Islet of Langerhans (tissue), 1 donor: ENCODE results near the gene CCDC177.
"Not testable (repeated sequence)": the region's sequence is repeated elsewhere in the genome, so short reads cannot be mapped to it uniquely, and the experiment has no call there.

ENCODE experiments used
- FAIRE-seq: peaks from one replicate; lab custom pipeline; 2011; peaks lifted over from hg19 to GRCh38; lab: Jason Lieb, UNC

Gene CCDC177

GRCh38 chr14:69599431-69599830 lies 24.8 kb upstream of the CCDC177 start:
- not testable (repeated sequence) for FAIRE-seq

DNA sequence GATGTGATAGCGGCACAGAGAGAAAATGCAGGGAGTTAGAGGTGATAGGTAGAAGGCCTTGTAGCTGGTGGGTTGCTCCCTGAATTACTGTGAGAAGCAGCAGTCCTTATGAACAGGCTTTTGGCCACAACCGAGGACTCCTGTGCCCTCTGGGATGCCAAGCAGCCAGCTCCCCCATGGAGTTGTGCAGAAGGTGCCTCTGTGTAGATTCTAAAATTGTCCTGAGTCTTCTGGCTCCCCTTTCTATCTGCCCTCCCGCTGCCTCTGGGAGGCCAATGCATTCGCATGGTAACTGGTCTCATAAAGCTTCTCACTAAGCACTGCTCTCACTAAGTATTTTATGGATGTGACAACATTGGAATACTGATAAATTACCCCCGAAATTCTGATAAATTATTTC lies 20.7 kb upstream of the CCDC177 start:
- FAIRE-seq, result no peak

DNA sequence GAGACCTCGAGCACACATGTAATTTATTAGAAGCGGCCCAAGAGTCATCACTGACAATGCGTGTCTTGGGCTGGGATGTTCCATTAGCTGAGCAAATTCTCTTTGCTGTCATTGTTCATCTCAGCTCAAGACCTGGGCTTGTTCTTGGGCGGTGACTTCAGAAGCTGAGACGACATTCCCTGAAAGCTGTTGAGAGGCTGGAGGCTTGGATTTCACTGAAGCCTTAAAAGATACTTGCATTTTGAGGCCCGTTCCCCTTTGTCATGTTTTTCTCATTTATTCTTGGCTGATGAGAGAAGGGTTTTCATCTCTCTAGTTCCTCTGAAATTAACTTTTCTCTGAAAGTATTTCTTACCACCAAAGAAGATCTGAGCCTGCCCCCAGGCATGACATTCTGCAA lies 20.2 kb upstream of the CCDC177 start:
- FAIRE-seq, result no peak

- no peak for FAIRE-seq
These were observed 18.5 kb upstream of the CCDC177 start for GRCh38 chr14:69593018-69593677.

DNA sequence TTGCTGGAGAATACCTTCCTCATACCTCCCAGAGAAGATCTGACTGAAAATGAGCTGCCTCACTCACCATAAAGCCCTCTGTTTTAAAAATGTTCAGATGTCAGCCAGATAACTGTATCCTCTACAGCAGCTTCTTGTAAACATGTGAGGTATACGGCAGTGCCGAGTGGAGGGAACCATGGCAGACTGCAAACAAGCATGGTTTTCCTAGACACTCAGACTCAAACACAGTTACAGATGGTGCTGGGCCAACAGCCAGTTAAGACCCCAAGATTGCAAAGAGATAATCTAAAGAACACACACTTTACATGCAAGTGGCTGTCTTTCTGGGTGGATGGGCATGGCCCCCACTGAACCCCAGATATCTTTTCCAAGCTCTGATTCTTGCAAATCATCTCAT lies 16.6 kb upstream of the CCDC177 start:
- no peak for FAIRE-seq

DNA sequence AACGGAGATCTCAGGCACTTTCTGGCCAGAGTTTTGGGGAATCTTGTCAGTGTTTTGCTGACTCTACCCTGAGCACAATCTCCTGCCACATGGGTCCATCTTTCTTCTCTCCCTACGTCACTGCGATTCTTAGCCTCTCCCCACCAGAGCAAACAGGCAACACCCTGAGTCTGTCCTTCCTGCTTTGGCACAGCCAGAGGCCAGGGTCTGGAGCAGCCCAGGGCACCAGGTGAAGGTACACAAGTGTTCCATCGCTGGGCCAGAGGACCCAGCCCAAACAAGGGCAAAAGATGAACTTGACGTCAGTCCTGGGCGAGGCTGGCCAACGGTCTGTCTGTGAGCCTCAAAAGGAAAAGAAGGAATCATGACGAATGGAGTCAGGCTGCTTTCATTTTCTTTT lies 12.7 kb upstream of the CCDC177 start:
- no peak for FAIRE-seq

DNA sequence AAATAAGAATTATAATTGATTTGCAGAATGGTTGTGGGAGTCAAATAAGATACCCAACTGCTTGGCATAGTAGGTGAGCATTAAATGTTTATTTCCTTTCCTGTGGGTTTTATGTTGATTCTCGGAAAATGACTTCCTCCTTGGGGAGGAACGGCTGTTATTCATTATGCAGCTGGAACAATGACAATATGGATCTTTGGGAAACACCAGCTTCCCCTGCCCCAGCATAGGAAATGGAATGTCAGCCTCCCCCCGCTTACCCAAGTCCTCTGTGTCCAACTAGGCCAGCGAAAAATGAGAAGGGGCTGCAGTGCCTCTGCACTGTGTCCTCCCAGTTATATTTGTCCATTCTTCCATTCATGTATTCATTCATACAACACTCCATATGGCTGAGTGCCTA lies 11.7 kb upstream of the CCDC177 start:
- FAIRE-seq, result no peak

DNA sequence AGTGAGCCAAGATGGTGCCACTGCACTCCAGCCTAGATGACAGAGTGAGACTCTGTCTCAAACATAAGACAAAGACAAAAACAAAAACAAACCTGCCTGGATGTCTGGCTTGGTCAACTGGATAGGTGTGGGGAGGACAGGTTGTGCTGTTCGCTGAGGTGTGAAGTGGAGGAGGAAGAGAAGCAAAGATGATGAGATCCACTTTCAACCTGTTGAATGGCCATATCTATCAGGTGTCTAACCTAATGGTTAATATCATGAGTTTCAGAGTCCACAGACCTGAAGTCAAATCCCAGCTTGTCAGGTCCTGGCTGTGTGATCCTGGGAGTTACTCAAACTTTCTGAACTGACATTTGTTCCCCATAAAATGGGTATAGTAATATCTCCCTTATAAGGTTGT lies 9.7 kb upstream of the CCDC177 start:
- no peak for FAIRE-seq

DNA sequence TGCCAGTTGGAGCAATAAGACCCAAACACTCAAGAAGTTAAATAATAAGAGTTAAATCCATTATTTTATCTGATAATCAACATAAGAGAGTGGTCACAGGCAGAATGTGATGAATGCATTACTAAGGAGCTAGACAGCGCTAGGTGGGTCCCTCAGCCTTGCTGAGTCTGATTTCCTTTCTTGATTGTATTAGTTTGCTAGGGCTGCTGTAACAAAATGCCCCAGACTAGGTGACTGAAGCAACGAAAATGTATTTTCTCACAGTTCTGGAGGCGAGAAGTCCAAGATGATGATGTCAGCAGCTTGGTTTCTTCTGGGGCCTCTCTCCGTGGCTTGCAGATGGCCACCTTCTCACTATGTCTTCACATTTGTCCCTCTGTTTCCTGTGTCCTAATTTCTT lies 8.2 kb upstream of the CCDC177 start:
- no peak for FAIRE-seq

GRCh38 chr14:69582212-69582611 lies 7.5 kb upstream of the CCDC177 start:
- FAIRE-seq, result no peak

GRCh38 chr14:69581316-69581935 lies 6.8 kb upstream of the CCDC177 start:
- FAIRE-seq, result no peak

DNA sequence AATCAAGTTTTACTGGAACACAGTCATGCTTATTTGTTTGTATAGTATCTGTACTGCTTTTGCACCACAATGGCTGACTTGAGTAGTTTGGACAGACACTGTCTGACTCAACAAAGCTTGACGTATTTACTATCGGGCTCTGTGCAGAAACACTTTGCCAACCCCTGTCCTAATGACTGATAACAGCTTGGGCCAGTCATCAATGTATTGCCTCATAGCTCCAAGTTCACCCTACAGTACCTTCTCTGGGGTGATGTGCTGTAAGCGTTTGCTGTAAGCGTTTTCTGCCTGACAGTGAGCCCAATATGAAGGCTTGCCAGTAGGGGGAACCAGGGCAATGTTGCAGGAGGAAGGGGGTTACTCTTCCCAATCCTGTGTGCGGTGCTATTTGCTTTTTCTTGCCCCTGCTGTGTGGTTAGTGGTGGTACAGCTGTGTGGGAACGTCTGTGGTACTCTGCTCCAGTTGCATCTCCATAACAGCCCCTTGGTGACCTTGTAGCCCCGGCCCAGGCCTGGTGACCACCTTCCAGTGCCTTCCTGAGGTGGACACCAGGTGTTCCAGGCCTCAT lies 5.4 kb upstream of the CCDC177 start:
- FAIRE-seq, result no peak

GRCh38 chr14:69579476-69579875 lies 4.8 kb upstream of the CCDC177 start:
- no peak for FAIRE-seq

- FAIRE-seq, result no peak
These were observed 254 bp upstream of the CCDC177 start for GRCh38 chr14:69574954-69575295.

DNA sequence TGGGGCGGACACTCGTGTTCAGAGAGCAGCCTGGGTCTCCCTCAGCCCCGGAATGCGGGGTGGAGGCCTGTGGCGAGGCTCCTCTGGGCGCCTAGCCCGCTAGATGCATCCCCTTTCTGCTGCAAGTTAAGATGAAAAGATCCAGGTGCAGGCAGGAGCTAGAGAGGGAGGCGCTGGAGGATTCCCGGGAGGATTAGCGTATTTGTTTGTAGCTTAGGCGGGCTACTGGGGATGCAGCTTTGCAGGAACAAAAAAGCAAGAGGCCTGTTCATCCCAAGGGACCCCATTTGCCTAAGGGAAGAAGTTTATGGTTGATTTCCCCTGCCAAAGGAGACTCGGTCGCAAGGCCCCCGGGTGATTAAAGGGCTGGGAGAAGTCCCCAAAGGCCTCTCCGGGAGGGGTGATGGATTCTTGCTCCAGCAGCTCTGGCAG lies 824 bp downstream of the CCDC177 start:
- FAIRE-seq, result no peak

DNA sequence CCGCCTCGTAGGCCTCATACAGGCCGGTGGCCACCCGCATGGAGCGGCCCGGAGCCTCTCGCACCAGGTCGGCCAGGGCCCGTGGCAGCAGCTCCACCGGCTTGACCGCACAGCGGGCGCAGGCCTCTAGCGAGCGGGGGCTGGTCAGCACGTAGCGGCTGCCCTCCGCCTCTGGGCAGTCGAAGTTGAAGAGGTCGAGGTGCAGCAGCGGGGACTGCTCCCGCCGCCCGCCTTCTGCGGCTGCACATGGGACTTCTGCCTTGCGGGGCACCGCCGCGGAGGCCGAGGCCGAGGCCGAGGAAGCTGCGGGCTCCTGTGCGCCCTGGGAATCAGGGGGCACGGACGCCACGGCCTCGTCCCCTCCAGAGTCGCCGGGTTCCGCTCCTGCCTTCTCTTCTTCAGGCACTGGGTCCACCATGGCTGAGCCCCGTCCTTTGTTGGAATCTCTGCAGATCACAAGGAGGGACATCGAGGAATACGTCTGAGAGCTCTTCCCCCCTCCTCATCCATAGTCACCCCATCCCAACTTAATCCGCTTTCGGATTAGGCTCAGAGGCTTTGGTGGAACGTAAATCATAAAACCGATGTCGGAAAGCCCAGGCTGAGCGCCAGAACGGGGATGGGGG lies 1.4 kb downstream of the CCDC177 start:
- FAIRE-seq, result no peak

DNA sequence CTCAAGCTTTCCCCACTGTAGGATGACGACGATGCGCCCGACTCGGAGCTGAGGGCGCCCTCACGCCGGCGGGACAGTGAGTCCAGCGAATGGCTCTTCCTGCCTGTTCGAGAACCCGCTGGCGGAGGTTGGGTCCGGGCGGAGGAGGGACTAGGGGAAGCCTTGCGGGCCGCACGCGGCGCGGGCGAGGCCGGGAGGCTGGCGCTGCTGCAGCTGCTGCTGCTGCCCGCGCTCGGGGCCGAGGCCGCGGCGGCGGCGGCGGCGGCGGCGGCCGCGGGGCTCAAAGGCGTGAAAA lies 1.9 kb downstream of the CCDC177 start:
- no peak for FAIRE-seq

- FAIRE-seq, result no peak
These were observed 2.4 kb downstream of the CCDC177 start for GRCh38 chr14:69572030-69572840.

DNA sequence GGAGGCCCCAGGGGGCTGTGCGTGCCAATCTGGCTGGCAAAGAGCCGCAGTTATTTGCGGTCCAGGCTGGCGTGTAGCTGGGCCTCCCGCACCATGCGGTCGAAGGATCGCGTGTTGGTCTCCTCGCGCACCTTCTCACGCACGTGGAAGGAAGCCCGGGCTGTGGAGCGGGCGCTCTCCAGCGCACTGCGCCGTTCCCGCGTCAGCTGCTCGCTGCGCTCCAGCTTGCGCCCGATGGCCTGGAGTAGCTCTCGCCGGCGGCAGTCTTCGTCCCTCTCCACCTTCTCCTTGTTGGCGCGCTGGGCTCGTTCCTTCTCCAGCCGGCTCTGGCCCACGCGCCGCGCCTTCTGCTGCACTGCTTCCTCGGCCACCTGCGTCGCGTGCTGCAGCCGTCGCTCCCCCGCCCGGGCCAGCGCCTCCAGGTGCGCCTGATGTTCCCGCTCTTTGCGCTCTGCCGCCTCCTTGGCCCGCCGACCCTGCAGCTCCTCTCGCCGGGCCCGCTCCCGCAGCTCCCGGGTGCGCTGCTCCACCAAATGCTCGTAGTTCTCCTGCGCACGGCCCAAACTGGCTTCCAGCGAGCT lies 3.1 kb downstream of the CCDC177 start:
- no peak for FAIRE-seq

GRCh38 chr14:69570836-69571330 lies 3.8 kb downstream of the CCDC177 start:
- no peak for FAIRE-seq

- no peak for FAIRE-seq
These were observed 4.8 kb downstream of the CCDC177 start for GRCh38 chr14:69569859-69570258.

DNA sequence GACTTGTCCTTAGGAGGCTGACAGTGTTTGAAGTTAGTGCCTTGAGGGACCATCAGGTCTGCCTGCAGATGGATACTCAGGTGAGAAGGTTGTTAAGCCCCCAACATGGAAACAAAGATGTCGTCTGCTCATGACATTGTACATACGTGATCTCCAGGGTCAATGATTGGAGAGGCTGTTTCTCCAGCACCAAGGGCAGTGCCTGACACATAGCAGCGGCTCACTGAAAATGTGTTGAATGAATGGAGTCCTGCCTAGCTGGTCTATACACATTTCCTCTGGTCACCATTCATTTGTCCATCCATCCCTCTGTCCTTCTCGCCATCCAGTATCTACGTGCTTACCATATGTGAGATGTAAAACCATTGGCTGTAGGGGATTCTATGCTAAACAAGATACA lies 7.1 kb downstream of the CCDC177 start:
- no peak for FAIRE-seq
